HepG2 (cell line): Measurements from ENCODE around the gene FLOT2. TPM values are rescaled to one million over a fixed set of nuclear protein-coding genes. Genes with fewer than 3 reads are reported as not detected.

Experiments
- AFF4 ChIP-seq: sonication (generic); formaldehyde crosslinking; IDR thresholded peaks from 2 replicates; pipeline ENCODE4 v1.4.0; 2020; ENCODE audit warnings: missing genetic modification reagents
- CBX5 ChIP-seq: sonication (generic); formaldehyde crosslinking; IDR thresholded peaks from 2 replicates; pipeline ENCODE4 v1.4.0; 2020; ENCODE audit warnings: missing genetic modification reagents, borderline replicate concordance
- DMAP1 ChIP-seq: IDR thresholded peaks from 2 replicates; pipeline ENCODE4 v1.6.1; 2016
- FOXA1 ChIP-seq, 2 experiments: fragments of 450-650 bp in 1 of 2; sonication (generic) in 1 of 2; formaldehyde crosslinking in 1 of 2; IDR thresholded peaks; 2 replicates each; pipeline versions ENCODE4 v1.4.0 to v1.6.1; 2016 to 2020; ENCODE audit warnings: missing genetic modification reagents in 1 of 2
- ISX ChIP-seq: sonication (generic); formaldehyde crosslinking; conservative IDR thresholded peaks from 2 replicates; pipeline ENCODE4 v1.5.0; 2020; ENCODE audit warnings: missing genetic modification reagents
- JUN ChIP-seq: sonication (generic); formaldehyde crosslinking; IDR thresholded peaks from 2 replicates; pipeline ENCODE4 v1.4.0; 2020; ENCODE audit warnings: mild to moderate bottlenecking, missing genetic modification reagents
- MLXIP ChIP-seq: sonication (generic); formaldehyde crosslinking; IDR thresholded peaks from 2 replicates; pipeline ENCODE4 v1.9.0; 2021; ENCODE audit warnings: missing genetic modification reagents, borderline replicate concordance
- NR2F6 ChIP-seq, 2 experiments: IDR thresholded peaks; 2 replicates each; pipeline ENCODE4 v1.6.1; 2016; ENCODE audit warnings: antibody characterized with exemption in 1 of 2, mild to moderate bottlenecking in 1 of 2
- RBM39 ChIP-seq: fragments of 200-400 bp; formaldehyde crosslinking; IDR thresholded peaks from one replicate; pipeline ENCODE4 v1.6.1; 2018; ENCODE audit warnings: antibody characterized with exemption, mild to moderate bottlenecking, low read depth, low read length; ENCODE audit not compliant: poor library complexity, severe bottlenecking
- RNF219 ChIP-seq: sonication (generic); formaldehyde crosslinking; IDR thresholded peaks from 2 replicates; pipeline ENCODE4 v1.5.0; 2020; ENCODE audit warnings: mild to moderate bottlenecking, missing genetic modification reagents
- SATB2 ChIP-seq: sonication (generic); formaldehyde crosslinking; IDR thresholded peaks from 2 replicates; pipeline ENCODE4 v1.5.0; 2020; ENCODE audit warnings: missing genetic modification reagents
- SP4 ChIP-seq: sonication (generic); formaldehyde crosslinking; IDR thresholded peaks from 2 replicates; pipeline ENCODE4 v1.8.1; 2023; ENCODE audit warnings: mild to moderate bottlenecking, missing genetic modification reagents
- XBP1 ChIP-seq: sonication (generic); formaldehyde crosslinking; IDR thresholded peaks from 2 replicates; pipeline ENCODE4 v1.5.0; 2020; ENCODE audit warnings: missing genetic modification reagents
- ZBTB10 ChIP-seq: sonication (generic); formaldehyde crosslinking; IDR thresholded peaks from 2 replicates; pipeline ENCODE4 v1.4.0; 2020; ENCODE audit warnings: missing genetic modification reagents, borderline replicate concordance
- ZNF501 ChIP-seq: sonication (generic); formaldehyde crosslinking; IDR thresholded peaks from 2 replicates; pipeline ENCODE4 v1.5.1; 2020; ENCODE audit warnings: mild to moderate bottlenecking, moderate library complexity, missing genetic modification reagents
- ZNF776 ChIP-seq: sonication (generic); formaldehyde crosslinking; IDR thresholded peaks from 2 replicates; pipeline ENCODE4 v1.4.0; 2020; ENCODE audit warnings: mild to moderate bottlenecking, missing genetic modification reagents
- polyA plus RNA-seq, 8 experiments: library from polyadenylated mRNA; depleted of rRNA in 3 of 8; stranded (reverse) in 7 of 8; unstranded in 1 of 8; fragments of >200 nt; fragmentation: Illumina TruSeq in 4 of 8; extraction: Trizol in 4 of 8; gene quantifications; 2 replicates each; pipeline versions ENCODE4 v1.2.1 to v1.2.3, GENCODE V29; 2011 to 2016; ENCODE audit warnings: low read depth in 4 of 8, missing spikeins in 1 of 8, mixed read lengths in 1 of 8; ENCODE audit not compliant: insufficient read depth in 1 of 8
- total RNA-seq, 5 experiments: library from RNA; depleted of rRNA; stranded (reverse); fragments of >200 nt; fragmentation: Illumina TruSeq; extraction: Trizol; gene quantifications; 2 replicates each; pipeline ENCODE4 v1.2.3, GENCODE V29; 2016; ENCODE audit warnings: low read depth in 1 of 5

FLOT2 gene
- total and polyA plus RNA-seq, 2 of the 13 experiments (the other 11 are each of a cell fraction or from before 2014, with no cell fraction given) = 54.3 to 54.5 TPM

- TF ChIP-seq AFF4 (CRISPR knock-in tag) = no peak
- TF ChIP-seq NR2F6 (IDR thresholded peaks at IDR 0.05) = no peak
- TF ChIP-seq NR2F6 (CRISPR knock-in tag; IDR thresholded peaks at IDR 0.05) = peak; percentile 7; the same call in 1 of the 2 replicates
- TF ChIP-seq JUN (CRISPR knock-in tag) = 0 out of 2 replicates have a peak, but pooled peaks have one; percentile 22
- peak; percentile 44; the same call in 1 of the 2 replicates for TF ChIP-seq DMAP1 (CRISPR knock-in tag)
- TF ChIP-seq SATB2 (CRISPR knock-in tag) = peak; percentile 48; the same call in 1 of the 2 replicates
- peak; percentile 22; the same call in 1 of the 2 replicates for TF ChIP-seq ZNF776 (CRISPR knock-in tag)
- no peak for TF ChIP-seq ISX (CRISPR knock-in tag)
- peak; percentile 54 for TF ChIP-seq RBM39
- TF ChIP-seq SP4 = peak; percentile 67; the same call in 1 of the 2 replicates
- no peak for TF ChIP-seq CBX5 (CRISPR knock-in tag)
- peak; percentile 40; the same call in 1 of the 2 replicates for TF ChIP-seq ZBTB10 (CRISPR knock-in tag)
- TF ChIP-seq RNF219 (CRISPR knock-in tag) = no peak
- peak; percentile 16; the same call in 1 of the 2 replicates for TF ChIP-seq ZNF501 (CRISPR knock-in tag)
- TF ChIP-seq XBP1 = no peak
- TF ChIP-seq FOXA1 (IDR thresholded peaks at IDR 0.05) = no peak
- no peak; the same call in 1 of the 2 replicates for TF ChIP-seq FOXA1 (CRISPR knock-in tag; IDR thresholded peaks at IDR 0.05)
- TF ChIP-seq MLXIP (CRISPR knock-in tag) = no peak; the same call in 1 of the 2 replicates
These were observed at the start of gene FLOT2 (continued) for GRCh38 chr17:28896884-28897768.
